Upper lobe of right lung (tissue), 1 donor: ENCODE results near the gene EPHB6. TPM values are rescaled to one million over a fixed set of nuclear protein-coding genes. Genes with fewer than 3 reads are reported as not detected.

ENCODE experiments used
- ATAC-seq: fragments of 200-7000 bp; cut with Tn5 transposase; one replicate; pipeline ENCODE4 v1.9.1; 2020; ENCODE audit warnings: mild to moderate bottlenecking, moderate library complexity
- DNase-seq: peaks from one replicate; pipeline ENCODE4 v3.0.0-alpha.2; 2020
- H3K27ac ChIP-seq: fragments of 200-600 bp; one replicate; pipeline ENCODE4 v1.8.0; 2022
- H3K27me3 ChIP-seq: fragments of 200-600 bp; one replicate; pipeline ENCODE4 v1.8.0; 2022; ENCODE audit warnings: mild to moderate bottlenecking
- H3K36me3 ChIP-seq: fragments of 200-600 bp; one replicate; pipeline ENCODE4 v1.8.0; 2022
- H3K4me1 ChIP-seq: fragments of 200-600 bp; one replicate; pipeline ENCODE4 v1.8.0; 2022
- H3K4me3 ChIP-seq: fragments of 200-600 bp; one replicate; pipeline ENCODE4 v1.8.0; 2022; ENCODE audit warnings: mild to moderate bottlenecking
- H3K9me3 ChIP-seq: fragments of 200-600 bp; one replicate; pipeline ENCODE4 v1.8.0; 2022
- CTCF ChIP-seq: fragments of 200-600 bp; IDR thresholded peaks from one replicate; pipeline ENCODE4 v1.8.0; 2022; ENCODE audit warnings: antibody characterized with exemption
- intact Hi-C: fragments of 100-400 bp; cut with DNase I; formaldehyde crosslinking; loops from one replicate; pipeline ENCODE4 v1.11.0; 2022
- total RNA-seq: library from RNA; stranded (reverse); fragmentation: NEBNext Ultra II Directional; extraction: Animal tissue kit (Norgen Biotek cat#: 25700); gene quantifications from one replicate; pipeline ENCODE4 v1.2.1, GENCODE V29; 2021
- donor health status: DM: no; HTN: yes; CAD: no; lungs with severe emphysema.

EPHB6 gene
- total RNA-seq, 1 donor from 2014 or later = 12.8 TPM

- Histone ChIP-seq H3K36me3 (no peaks in the 10 kb centered on the region), H3K9me3 (no peaks in the 10 kb centered on the region), H3K4me3 (no peak overlapping the region), H3K27ac (no peak overlapping the region), H3K4me1 (no peaks in the 10 kb centered on the region), H3K27me3 (peaks cover 13% of the 10 kb centered on the region)
- no peak for ATAC-seq
- no peak for DNase-seq
- intact Hi-C loops = no loop called here
- TF ChIP-seq CTCF = no peak
Observed at GRCh38 chr7:142813226-142813625, 41.6 kb upstream of the EPHB6 start.

- TF ChIP-seq CTCF = no peak
- no peak for DNase-seq
- Histone ChIP-seq H3K9me3 (no peaks in the 10 kb centered on the region), H3K36me3 (no peaks in the 10 kb centered on the region), H3K4me3 (no peak overlapping the region), H3K4me1 (no peaks in the 10 kb centered on the region), H3K27me3 (peaks cover 12% of the 10 kb centered on the region), H3K27ac (no peak overlapping the region)
- intact Hi-C loops = no loop called here
- no peak for ATAC-seq
Observed at GRCh38 chr7:142813699-142814098, 41.2 kb upstream of the EPHB6 start.

GRCh38 chr7:142814451-142814850, 40.4 kb upstream of the EPHB6 start:
- peaks cover 12% of the 10 kb centered on the region for H3K27me3 ChIP-seq

GRCh38 chr7:142815134-142815533, 39.7 kb upstream of the EPHB6 start:
- Histone ChIP-seq H3K27ac (no peak overlapping the region), H3K4me1 (no peaks in the 10 kb centered on the region), H3K27me3 (peaks cover 12% of the 10 kb centered on the region), H3K4me3 (no peak overlapping the region), H3K9me3 (no peaks in the 10 kb centered on the region), H3K36me3 (no peaks in the 10 kb centered on the region)
- no peak for DNase-seq
- intact Hi-C loops = no loop called here
- no peak for ATAC-seq
- TF ChIP-seq CTCF = no peak

More at GRCh38 chr7:142814451-142814850, 40.4 kb upstream of the EPHB6 start:
- no peak for TF ChIP-seq CTCF
- H3K27ac ChIP-seq = no peak overlapping the region
- no peak for ATAC-seq
- DNase-seq = no peak
- no peak overlapping the region for H3K4me3 ChIP-seq
- H3K9me3 ChIP-seq = no peaks in the 10 kb centered on the region
- intact Hi-C loops = no loop called here
- no peaks in the 10 kb centered on the region for H3K4me1 ChIP-seq
- H3K36me3 ChIP-seq = no peaks in the 10 kb centered on the region

- Histone ChIP-seq H3K27me3 (peaks cover 12% of the 10 kb centered on the region), H3K9me3 (no peaks in the 10 kb centered on the region), H3K36me3 (no peaks in the 10 kb centered on the region), H3K4me1 (no peaks in the 10 kb centered on the region), H3K27ac (no peak overlapping the region), H3K4me3 (no peak overlapping the region)
- intact Hi-C loops = no loop called here
- no peak for TF ChIP-seq CTCF
- DNase-seq (no peak), ATAC-seq (no peak)
Observed at GRCh38 chr7:142817506-142817905, 37.4 kb upstream of the EPHB6 start.

GRCh38 chr7:142819530-142819929, 35.3 kb upstream of the EPHB6 start:
- no peak for TF ChIP-seq CTCF
- no peaks in the 10 kb centered on the region for H3K9me3 ChIP-seq
- H3K27ac ChIP-seq = no peak overlapping the region
- no peak overlapping the region for H3K4me3 ChIP-seq
- H3K4me1 ChIP-seq = no peaks in the 10 kb centered on the region
- DNase-seq (no peak), ATAC-seq (no peak)
- intact Hi-C loops = no loop called here
- H3K36me3 ChIP-seq = no peaks in the 10 kb centered on the region
- peaks cover 12% of the 10 kb centered on the region for H3K27me3 ChIP-seq
